GM18498 (cell line): ENCODE results near the gene CDH18.

Experiments used
- ATAC-seq: cut with Tn5 transposase; IDR thresholded peaks from one replicate; pipeline ENCODE4 v1.9.1; 2021; ENCODE audit warnings: mild to moderate bottlenecking, moderate library complexity; ENCODE audit not compliant: unreplicated experiment

The CDH18 gene

DNA sequence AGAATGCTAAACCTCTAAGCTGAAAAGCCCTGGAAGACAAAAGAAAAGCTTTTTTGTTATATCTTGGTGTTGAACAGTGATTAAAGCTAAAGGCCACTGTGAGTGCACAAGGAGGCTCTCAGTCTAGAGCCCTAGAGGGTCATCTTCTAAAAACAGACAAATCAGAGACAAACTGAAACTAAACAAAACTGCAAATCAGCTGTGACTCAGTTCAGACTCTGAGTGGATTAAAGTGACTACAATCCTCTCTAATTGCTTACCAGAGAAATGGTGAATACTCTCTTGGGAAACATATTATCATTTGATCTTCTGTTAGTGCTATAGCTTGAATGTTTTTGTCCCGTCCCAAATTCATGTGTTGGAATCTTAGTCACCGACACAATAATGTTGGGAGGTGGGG lies 491.9 kb downstream of the CDH18 start:
- no peak for ATAC-seq

DNA sequence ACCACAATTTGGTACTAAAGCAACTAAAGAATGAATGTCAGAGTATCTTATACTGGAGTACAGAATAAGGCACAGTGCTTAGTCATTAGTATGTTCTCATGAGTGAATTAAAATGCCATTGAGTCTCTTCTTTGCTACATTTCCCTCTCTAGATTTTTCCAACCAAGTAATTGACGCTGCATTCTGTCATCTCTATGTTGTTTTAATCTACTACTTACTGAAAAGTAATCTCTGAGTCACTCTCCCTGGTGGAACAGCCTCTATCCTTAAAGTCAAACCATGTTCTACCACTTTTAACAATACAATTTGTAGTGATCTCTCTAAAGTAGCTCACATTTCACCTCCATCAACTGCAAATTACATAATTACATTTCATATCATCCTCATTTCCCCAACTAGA lies 495.1 kb downstream of the CDH18 start:
- no peak for ATAC-seq

DNA sequence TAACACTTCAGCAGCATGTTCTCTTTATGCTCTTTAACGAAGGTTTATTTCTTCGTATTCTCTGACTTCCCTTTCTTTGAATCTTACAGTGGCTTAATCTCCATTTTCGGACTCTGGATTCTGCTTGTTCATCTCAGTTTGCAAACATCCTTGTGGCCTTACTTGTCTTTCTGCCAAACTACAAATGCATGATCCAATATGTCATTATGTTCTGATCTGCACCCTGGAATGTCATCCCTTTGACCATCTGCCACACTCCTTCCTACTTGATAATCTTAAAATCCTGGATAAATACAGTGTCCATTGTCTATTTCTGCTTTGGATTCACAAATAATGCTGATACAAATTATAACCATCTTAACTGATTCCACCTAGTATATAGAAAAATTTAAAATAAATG lies 499.2 kb downstream of the CDH18 start:
- ATAC-seq: no peak

DNA sequence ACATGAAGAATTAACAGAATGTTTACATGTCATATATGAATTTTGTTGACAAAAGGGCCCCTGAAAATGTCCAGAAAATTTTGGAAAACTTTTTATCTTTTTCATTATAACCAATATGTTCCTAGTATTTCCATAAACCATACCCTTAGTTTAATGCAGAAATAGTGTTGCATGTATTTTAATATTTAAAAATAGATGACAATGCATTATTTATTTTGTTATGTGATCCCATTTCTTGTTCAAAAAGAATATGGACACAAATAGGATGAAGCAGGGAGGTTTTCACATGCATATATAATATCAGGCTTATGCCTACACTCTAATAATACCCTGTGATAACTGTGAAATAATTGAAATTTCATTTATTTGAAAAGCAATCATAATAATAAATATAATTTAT lies 500.5 kb downstream of the CDH18 start:
- ATAC-seq: no peak

DNA sequence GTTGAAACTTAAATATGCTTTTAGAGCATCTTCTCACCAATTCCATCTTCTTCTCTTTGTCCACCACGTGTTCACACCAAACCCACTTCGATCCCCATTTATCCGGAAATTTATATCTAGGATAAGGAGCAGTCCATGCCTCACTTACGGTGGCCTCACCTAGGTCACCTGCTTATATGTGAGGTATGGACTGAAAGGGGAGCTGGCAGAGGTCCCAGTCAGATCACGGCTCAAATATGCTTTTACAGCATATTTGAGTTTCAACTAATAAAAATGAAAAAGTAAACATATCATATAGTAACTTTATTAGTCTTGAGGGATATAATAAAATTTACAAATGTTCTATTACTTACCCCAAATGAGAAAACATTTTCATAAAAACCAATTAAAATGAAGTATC lies 508.4 kb downstream of the CDH18 start:
- no peak for ATAC-seq

DNA sequence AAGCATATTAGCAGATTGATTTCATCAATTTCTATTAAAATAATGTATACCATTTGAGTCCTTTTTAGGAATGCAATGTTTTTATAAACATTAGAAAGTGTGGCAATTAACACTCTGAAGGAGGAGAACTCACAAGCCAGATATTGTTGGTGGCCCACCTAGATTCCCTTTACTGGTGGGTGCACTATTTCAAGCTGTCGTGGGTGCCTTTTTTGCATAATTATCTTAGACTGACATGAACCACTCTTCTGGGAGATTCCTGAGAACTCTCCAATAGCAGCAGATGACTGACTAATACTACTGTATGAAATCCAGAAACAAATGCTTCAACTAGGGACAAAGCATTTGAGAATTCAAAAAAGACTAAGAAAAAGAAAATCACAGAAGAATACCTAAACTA lies 526.0 kb downstream of the CDH18 start:
- no peak for ATAC-seq

DNA sequence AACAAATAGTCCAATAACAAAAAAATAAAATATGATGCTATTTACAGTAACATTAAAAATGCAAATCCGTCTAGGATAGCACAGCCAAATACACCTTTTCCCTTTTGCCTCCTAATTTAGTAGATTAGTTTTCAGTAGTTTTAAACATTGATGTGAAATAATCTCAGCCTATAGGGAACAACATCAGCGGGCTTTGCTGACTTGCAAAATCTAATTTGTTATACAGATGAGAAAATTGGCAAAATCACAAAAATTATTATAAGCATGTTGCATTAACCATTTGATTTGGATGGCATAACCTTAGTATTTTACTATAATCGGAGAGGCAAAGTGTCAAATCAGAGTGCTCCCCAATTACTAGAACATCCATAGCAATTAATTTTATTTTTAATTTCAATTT lies 563.5 kb downstream of the CDH18 start:
- no peak for ATAC-seq
